DND-41 (cell line): ENCODE data around the gene DRD1.
"Not testable (repeated sequence)": the region's sequence is repeated elsewhere in the genome, so short reads cannot be mapped to it uniquely, and the experiment has no call there.

Source experiments
- ATAC-seq: fragments of 200-7000 bp; cut with Tn5 transposase; 3 replicates; pipeline ENCODE4 v1.9.1; 2021; ENCODE audit warnings: low read depth; ENCODE audit not compliant: insufficient read depth
- DNase-seq: peaks from one replicate; pipeline ENCODE4 v3.0.0-alpha.2; 2020
- H2AFZ ChIP-seq: 2 replicates; pipeline ENCODE4 v1.6.0; 2012; ENCODE audit warnings: low read depth, low read length
- H3K27ac ChIP-seq: 2 replicates; pipeline ENCODE4 v1.5.1; 2012; ENCODE audit warnings: low read length, inconsistent platforms
- H3K27me3 ChIP-seq: fragments of 200-600 bp; sonication (generic); 2 replicates; pipeline ENCODE4 v1.6.0; 2012; ENCODE audit warnings: low read length, mild to moderate bottlenecking, inconsistent platforms; ENCODE audit not compliant: insufficient read depth, poor library complexity
- H3K36me3 ChIP-seq: 2 replicates; pipeline ENCODE4 v1.5.1; 2012; ENCODE audit warnings: low read length, inconsistent platforms; ENCODE audit not compliant: insufficient read depth
- H3K4me1 ChIP-seq: 2 replicates; pipeline ENCODE4 v1.5.1; 2012; ENCODE audit warnings: mild to moderate bottlenecking, low read length; ENCODE audit not compliant: insufficient read depth
- H3K4me2 ChIP-seq: 2 replicates; pipeline ENCODE4 v1.6.0; 2012; ENCODE audit warnings: mild to moderate bottlenecking, moderate library complexity, low read length, inconsistent platforms; ENCODE audit not compliant: insufficient read depth
- H3K4me3 ChIP-seq, 2 experiments: fragments of 200-600 bp in 1 of 2; shearing (Covaris generic) in 1 of 2; 2 replicates each; pipeline ENCODE4 v1.5.1; 2012 to 2016; ENCODE audit warnings: inconsistent platforms in 2 of 2, low read length in 2 of 2, mild to moderate bottlenecking in 2 of 2, low read depth in 1 of 2, moderate library complexity in 1 of 2
- H3K79me2 ChIP-seq: 2 replicates; pipeline ENCODE4 v1.6.0; 2012; ENCODE audit warnings: low read length, inconsistent platforms; ENCODE audit not compliant: insufficient read depth
- H3K9ac ChIP-seq: 2 replicates; pipeline ENCODE4 v1.6.0; 2012; ENCODE audit warnings: low read depth, mild to moderate bottlenecking, inconsistent platforms, low read length, moderate library complexity
- H3K9me3 ChIP-seq: 2 replicates; pipeline ENCODE4 v1.5.1; 2012; ENCODE audit warnings: low read length, moderate library complexity, mild to moderate bottlenecking, inconsistent platforms; ENCODE audit not compliant: insufficient read depth, severe bottlenecking
- H4K20me1 ChIP-seq: 2 replicates; pipeline ENCODE4 v1.6.0; 2012; ENCODE audit warnings: low read length; ENCODE audit not compliant: insufficient read depth
- CTCF ChIP-seq: IDR thresholded peaks from 2 replicates; pipeline ENCODE4 v1.5.1; 2012; ENCODE audit warnings: borderline replicate concordance, low read length, moderate library complexity, mild to moderate bottlenecking; ENCODE audit not compliant: poor library complexity, severe bottlenecking; ENCODE audit errors: extremely low read depth
- EZH2 ChIP-seq: IDR thresholded peaks from 3 replicates; pipeline ENCODE4 v1.6.1; 2012; ENCODE audit warnings: borderline replicate concordance, low read depth, mild to moderate bottlenecking, moderate library complexity, low read length, inconsistent platforms; ENCODE audit not compliant: severe bottlenecking

The DRD1 gene

GRCh38 chr5:175406300-175406699, 37.7 kb downstream of the DRD1 start:
- Histone ChIP-seq H4K20me1 (no peaks in the 10 kb centered on the region), H3K36me3 (no peaks in the 10 kb centered on the region), H3K79me2 (no peaks in the 10 kb centered on the region), H2AFZ (no peak overlapping the region), H3K9me3 (no peaks in the 10 kb centered on the region), H3K27ac (no peak overlapping the region), H3K27me3 (peaks cover 3% of the 10 kb centered on the region), H3K4me3 (no peak overlapping the region), H3K4me1 (no peaks in the 10 kb centered on the region), H3K4me2 (no peak overlapping the region), H3K9ac (no peak overlapping the region)
- ATAC-seq (no peak), DNase-seq (no peak)
- no peak for TF ChIP-seq CTCF

- H3K4me1 ChIP-seq, H3K36me3 ChIP-seq, H4K20me1 ChIP-seq, H3K9me3 ChIP-seq, H3K27ac ChIP-seq, DNase-seq, H3K9ac ChIP-seq, ATAC-seq, H3K4me2 ChIP-seq, H3K79me2 ChIP-seq, H3K27me3 ChIP-seq, H2AFZ ChIP-seq, H3K4me3 ChIP-seq: not testable (repeated sequence)
Measured at GRCh38 chr5:175397590-175398297, 46.2 kb downstream of the DRD1 start.

- not testable (repeated sequence) for H3K9ac ChIP-seq, H3K27me3 ChIP-seq, ATAC-seq
Measured at GRCh38 chr5:175395430-175395829, 48.6 kb downstream of the DRD1 start.

GRCh38 chr5:175394601-175395000, 49.4 kb downstream of the DRD1 start:
- H3K79me2 ChIP-seq, result no peaks in the 10 kb centered on the region
- no peaks in the 10 kb centered on the region for H3K36me3 ChIP-seq
- no peaks in the 10 kb centered on the region for H3K27me3 ChIP-seq
- no peak overlapping the region for H3K9ac ChIP-seq
- TF ChIP-seq CTCF, result no peak
- no peak for TF ChIP-seq EZH2
- no peak overlapping the region for H3K4me2 ChIP-seq
- no peak overlapping the region for H2AFZ ChIP-seq
- H3K4me1 ChIP-seq, result no peaks in the 10 kb centered on the region
- H4K20me1 ChIP-seq, result no peaks in the 10 kb centered on the region
- no peaks in the 10 kb centered on the region for H3K9me3 ChIP-seq
- H3K27ac ChIP-seq, result no peak overlapping the region
- no peak for DNase-seq
- H3K4me3 ChIP-seq, result no peak overlapping the region
- ATAC-seq, result no peak

More at GRCh38 chr5:175395430-175395829, 48.6 kb downstream of the DRD1 start:
- H3K4me2 ChIP-seq, H3K27ac ChIP-seq, H3K4me1 ChIP-seq, H3K36me3 ChIP-seq, H2AFZ ChIP-seq, H3K9me3 ChIP-seq, DNase-seq, H4K20me1 ChIP-seq, H3K4me3 ChIP-seq, H3K79me2 ChIP-seq: not testable (repeated sequence)
